Activated naive CD8-positive, alpha-beta T cell treated with anti-CD3 and anti-CD28 coated beads, Interleukin-2, amount 10 ng/mL, durations not matched to agents 7 days and 5 days (primary cell): ENCODE data around the gene NSUN3. TPM values are rescaled to one million over a fixed set of nuclear protein-coding genes. Genes with fewer than 3 reads are reported as not detected.
"Not testable (repeated sequence)": the region's sequence is repeated elsewhere in the genome, so short reads cannot be mapped to it uniquely, and the experiment has no call there.

ENCODE experiments used
- ATAC-seq: fragments of 150-1000 bp; cut with Tn5 transposase; one replicate; pipeline ENCODE4 v1.10.0; 2021; ENCODE audit warnings: low read depth, moderate library complexity
- POLR2A ChIA-PET: fragments of 350-600 bp; sonication (Branson Sonifier 250); formaldehyde crosslinking; loops from one replicate; lab custom pipeline; 2021; ENCODE audit warnings: antibody characterized with exemption; lab: Charles Lee
- DNase-seq: peaks from one replicate; pipeline ENCODE4 v3.0.0; 2021
- H3K27ac Mint-ChIP-seq: one replicate; pipeline ENCODE4 v1.8.0; 2022; ENCODE audit warnings: mild to moderate bottlenecking, mixed read lengths
- H3K27me3 Mint-ChIP-seq: one replicate; pipeline ENCODE4 v1.8.0; 2022; ENCODE audit warnings: mild to moderate bottlenecking, moderate library complexity, mixed read lengths
- H3K36me3 Mint-ChIP-seq: one replicate; pipeline ENCODE4 v1.8.0; 2021; ENCODE audit warnings: mild to moderate bottlenecking, mixed read lengths
- H3K4me1 Mint-ChIP-seq: one replicate; pipeline ENCODE4 v1.8.0; 2021; ENCODE audit warnings: mixed read lengths
- H3K4me3 Mint-ChIP-seq: one replicate; pipeline ENCODE4 v1.8.0; 2022; ENCODE audit warnings: mild to moderate bottlenecking, moderate library complexity, mixed read lengths
- H3K9me3 Mint-ChIP-seq: one replicate; pipeline ENCODE4 v1.8.0; 2021; ENCODE audit warnings: mixed read lengths
- total RNA-seq, 2 experiments: library from RNA; stranded (reverse); gene quantifications; one replicate each; pipeline ENCODE4 v1.2.3, GENCODE V29; 2021

NSUN3 gene
- total RNA-seq, 2 experiments from 2014 or later: 16.4 to 18.4 TPM

DNA sequence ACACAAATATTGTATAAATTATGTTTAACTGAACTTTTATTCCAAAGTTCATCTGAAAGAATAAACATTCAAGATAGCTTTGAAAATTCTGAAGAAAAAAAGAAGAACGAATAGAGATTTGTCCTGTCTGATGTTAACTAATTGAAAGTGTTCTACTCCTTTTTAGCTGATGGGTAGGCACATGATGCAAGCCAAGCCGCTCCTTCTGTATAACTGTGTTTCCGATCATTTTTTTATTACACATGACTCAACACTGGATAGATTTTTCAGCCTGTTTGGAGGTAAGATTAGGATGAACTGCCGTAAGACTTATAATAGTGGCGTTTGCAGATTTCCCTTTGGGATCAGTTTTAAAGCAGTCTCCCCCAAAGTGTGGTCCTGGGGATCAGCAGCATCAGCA is 19.0 kb downstream of the NSUN3 start:
- Mint-ChIP-seq H3K27ac (no peak overlapping the region), H3K9me3 (no peaks in the 10 kb centered on the region), H3K4me3 (no peak overlapping the region), H3K27me3 (no peaks in the 10 kb centered on the region), H3K36me3 (peaks cover 15% of the 10 kb centered on the region), H3K4me1 (peaks cover 18% of the 10 kb centered on the region)
- ATAC-seq (no peak), DNase-seq (no peak)
- POLR2A ChIA-PET: no interaction called here

DNA sequence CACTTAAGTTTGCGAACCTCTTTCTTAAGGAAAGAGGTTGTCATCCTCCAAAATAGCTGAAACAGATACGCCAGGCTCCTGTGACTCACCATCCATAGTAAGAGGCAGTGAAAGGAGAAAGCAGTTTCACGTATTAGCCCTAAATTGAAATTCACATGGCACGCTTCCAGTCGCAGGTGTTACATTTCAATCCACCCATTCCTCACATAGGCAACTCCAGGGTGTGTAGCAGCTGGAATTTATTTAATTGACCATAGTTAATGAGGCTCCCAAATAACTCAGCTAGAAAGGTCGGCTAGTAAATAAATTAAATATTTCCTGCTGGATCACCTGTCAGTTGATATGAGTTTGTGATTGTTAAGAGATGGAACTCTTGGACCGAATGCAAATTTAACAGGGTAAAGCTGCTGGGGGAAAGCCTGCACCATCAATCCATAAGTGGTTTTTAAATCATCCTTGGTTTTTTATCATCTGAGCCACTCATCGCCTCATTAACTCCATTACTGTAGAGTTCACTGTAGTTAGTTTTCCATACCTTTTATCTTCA is 19.6 kb downstream of the NSUN3 start:
- no peak overlapping the region for H3K4me3 Mint-ChIP-seq
- no peak for ATAC-seq
- H3K27ac Mint-ChIP-seq: no peak overlapping the region
- H3K4me1 Mint-ChIP-seq: peaks cover 18% of the 10 kb centered on the region
- H3K9me3 Mint-ChIP-seq: no peaks in the 10 kb centered on the region
- peaks cover 18% of the 10 kb centered on the region for H3K36me3 Mint-ChIP-seq
- no peak for DNase-seq
- POLR2A ChIA-PET: no interaction called here
- H3K27me3 Mint-ChIP-seq: no peaks in the 10 kb centered on the region

DNA sequence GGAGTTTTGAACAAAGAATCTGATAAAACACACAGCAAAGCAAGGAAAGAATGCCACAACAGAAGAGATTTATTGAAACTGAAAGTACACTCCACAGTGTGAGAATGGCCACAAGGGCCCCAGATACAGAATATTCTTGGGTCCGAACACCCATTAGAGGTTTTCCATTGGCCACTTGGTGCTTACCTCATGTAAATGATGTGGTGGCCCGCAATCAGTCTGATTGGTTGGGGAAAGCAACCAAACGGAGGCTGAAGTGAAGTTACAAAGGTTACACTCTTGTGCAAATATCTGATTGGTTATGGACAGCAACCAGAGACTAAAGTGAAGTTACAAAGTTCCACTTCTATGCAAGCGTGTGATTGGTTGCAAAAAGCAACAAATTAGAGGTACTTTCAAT is 20.4 kb downstream of the NSUN3 start:
- Mint-ChIP-seq H3K27ac (no peak overlapping the region), H3K36me3 (peaks cover 20% of the 10 kb centered on the region), H3K4me3 (peak overlapping the region; percentile 35), H3K4me1 (peaks cover 16% of the 10 kb centered on the region), H3K27me3 (no peaks in the 10 kb centered on the region), H3K9me3 (no peaks in the 10 kb centered on the region)
- DNase-seq: no peak
- ATAC-seq: peak; percentile 74
- POLR2A ChIA-PET: no interaction called here

DNA sequence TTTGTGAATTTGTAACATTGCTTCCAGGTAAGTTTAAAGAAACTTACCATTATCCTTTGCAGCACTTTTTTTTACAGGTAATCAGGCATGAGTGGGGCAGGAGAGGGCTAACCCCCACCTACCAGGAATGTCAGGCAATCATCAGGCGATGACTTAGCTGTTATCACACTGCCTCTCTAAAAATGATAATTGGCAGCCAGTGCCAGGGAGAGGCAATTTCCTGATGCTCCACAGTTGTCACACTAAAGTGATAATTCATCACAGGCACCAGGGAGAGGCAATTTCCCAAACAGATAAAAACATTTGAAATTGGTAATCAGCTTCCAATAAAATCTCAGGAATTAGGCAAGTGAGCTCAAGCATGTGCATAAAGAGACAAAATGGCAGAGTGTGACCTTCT is 26.3 kb downstream of the NSUN3 start:
- Mint-ChIP-seq H3K36me3 (peaks cover 33% of the 10 kb centered on the region), H3K4me3 (no peak overlapping the region), H3K27ac (peak overlapping the region; percentile 66), H3K4me1 (no peaks in the 10 kb centered on the region), H3K9me3 (peaks cover 1% of the 10 kb centered on the region), H3K27me3 (no peaks in the 10 kb centered on the region)
- ATAC-seq (no peak), DNase-seq (no peak)
- POLR2A ChIA-PET: no interaction called here

DNA sequence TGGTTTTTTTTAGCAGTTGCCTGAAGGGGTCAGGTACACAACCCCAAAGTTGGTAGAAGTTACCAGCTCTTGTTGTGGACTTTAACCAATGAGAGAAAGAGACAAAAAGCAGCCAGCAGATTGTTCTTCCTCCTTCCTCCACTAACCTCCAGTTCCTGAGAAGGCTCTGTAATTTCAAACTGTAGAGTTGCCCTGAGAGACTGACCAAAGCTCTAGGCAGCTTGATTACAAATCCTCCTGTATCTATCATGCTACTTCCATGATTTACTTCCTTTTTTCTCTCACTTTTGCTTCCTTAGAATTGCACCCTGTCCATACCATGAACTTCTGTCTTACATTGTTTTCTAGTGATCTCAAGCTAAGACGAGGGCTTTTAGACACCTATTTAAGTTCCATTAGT is 29.2 kb downstream of the NSUN3 start:
- Mint-ChIP-seq H3K4me3 (no peak overlapping the region), H3K27ac (no peak overlapping the region), H3K4me1 (no peaks in the 10 kb centered on the region), H3K36me3 (peaks cover 31% of the 10 kb centered on the region), H3K9me3 (peaks cover 1% of the 10 kb centered on the region), H3K27me3 (no peaks in the 10 kb centered on the region)
- no peak for ATAC-seq
- POLR2A ChIA-PET: no interaction called here
- DNase-seq: no peak

DNA sequence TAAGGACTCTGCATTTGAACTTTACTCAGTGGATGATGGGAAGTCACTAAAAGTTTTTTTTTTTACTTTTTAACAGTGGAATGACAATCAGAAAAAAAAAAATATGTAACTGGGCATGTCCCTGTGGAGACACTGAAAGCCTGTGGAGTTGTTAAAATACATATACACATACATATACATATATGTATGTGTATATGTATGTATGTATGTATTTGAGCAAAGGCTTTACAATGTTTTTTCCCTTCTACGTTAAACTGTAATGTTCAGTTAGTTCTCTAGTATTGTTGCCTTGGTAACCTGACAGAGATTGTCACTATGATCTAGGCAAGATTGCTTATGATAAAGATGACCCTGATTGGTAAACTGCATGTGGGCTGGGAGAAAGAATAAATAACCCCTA is 30.3 kb downstream of the NSUN3 start:
- Mint-ChIP-seq H3K9me3 (peaks cover 1% of the 10 kb centered on the region), H3K36me3 (peaks cover 24% of the 10 kb centered on the region), H3K4me1 (peaks cover 2% of the 10 kb centered on the region), H3K27ac (no peak overlapping the region), H3K27me3 (no peaks in the 10 kb centered on the region), H3K4me3 (no peak overlapping the region)
- POLR2A ChIA-PET: no interaction called here
- no peak for DNase-seq
- no peak for ATAC-seq

DNA sequence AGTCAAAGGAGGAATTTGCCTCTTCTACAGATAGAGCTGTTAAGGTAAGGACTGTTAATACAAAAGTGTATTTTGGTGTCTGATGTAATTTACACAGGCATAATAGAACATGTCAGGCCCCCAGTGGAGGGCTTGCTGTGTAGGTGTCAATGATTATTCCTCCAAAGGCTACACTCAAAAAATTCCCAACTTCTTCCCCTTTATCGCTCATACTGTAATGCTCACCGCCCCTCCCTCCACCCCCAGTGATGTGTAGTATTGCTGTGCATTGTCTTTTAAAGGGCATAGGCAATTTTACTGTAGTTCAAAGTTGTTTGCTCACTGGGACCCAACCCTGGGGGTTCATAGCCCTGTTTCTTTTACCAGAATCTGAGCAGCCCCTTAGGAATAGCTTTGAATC is 32.2 kb downstream of the NSUN3 start:
- H3K4me1 Mint-ChIP-seq: peaks cover 4% of the 10 kb centered on the region
- H3K36me3 Mint-ChIP-seq: peaks cover 11% of the 10 kb centered on the region
- H3K27me3 Mint-ChIP-seq: no peaks in the 10 kb centered on the region
- no peaks in the 10 kb centered on the region for H3K9me3 Mint-ChIP-seq
- ATAC-seq: no peak
- no peak overlapping the region for H3K4me3 Mint-ChIP-seq
- no peak for DNase-seq
- POLR2A ChIA-PET: no interaction called here
- H3K27ac Mint-ChIP-seq: no peak overlapping the region

DNA sequence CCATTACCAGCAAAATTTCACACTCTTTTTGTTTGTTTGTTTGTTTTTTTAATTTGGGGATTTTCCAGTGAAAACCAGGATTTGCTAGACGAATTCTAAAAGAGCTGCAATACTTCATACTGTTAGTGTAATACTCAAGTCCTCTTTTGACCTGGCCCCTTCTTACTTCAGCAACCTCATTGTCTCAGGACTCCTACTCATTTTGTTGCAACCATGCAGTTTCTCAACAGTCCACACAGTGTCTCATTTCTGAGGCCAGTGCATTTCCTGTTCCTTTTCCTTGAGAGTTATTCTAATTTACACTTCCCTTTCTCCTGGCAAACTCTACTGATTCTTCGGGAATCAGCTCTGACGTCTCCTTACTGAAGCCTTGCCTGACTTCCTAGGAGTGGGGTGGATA is 35.6 kb downstream of the NSUN3 start:
- no peak overlapping the region for H3K4me3 Mint-ChIP-seq
- no peaks in the 10 kb centered on the region for H3K27me3 Mint-ChIP-seq
- H3K4me1 Mint-ChIP-seq: peaks cover 4% of the 10 kb centered on the region
- DNase-seq (no peak), ATAC-seq (no peak)
- H3K9me3 Mint-ChIP-seq: no peaks in the 10 kb centered on the region
- POLR2A ChIA-PET: no interaction called here
- no peak overlapping the region for H3K27ac Mint-ChIP-seq
- H3K36me3 Mint-ChIP-seq: peaks cover 3% of the 10 kb centered on the region

DNA sequence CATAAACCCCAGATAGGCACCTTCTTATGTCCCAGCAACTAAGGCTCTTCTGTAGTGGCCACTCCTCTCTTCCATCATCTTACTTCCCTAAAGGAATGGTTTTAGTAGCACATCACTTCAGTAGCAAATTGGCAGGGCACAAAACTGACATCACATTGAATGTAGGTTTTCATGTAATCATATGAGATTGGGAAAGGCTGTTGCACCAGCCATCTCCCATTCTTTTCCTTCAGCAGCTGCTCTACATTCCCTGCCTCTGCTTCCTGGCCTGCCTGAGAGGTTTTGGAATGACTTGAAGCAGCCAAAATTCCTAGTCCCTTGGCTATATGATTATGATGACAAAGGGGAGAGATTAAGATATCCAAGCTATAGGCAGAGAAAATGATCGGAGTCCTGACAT is 36.5 kb downstream of the NSUN3 start:
- POLR2A ChIA-PET: no interaction called here
- Mint-ChIP-seq H3K4me3 (no peak overlapping the region), H3K27ac (no peak overlapping the region), H3K36me3 (peaks cover 3% of the 10 kb centered on the region), H3K9me3 (no peaks in the 10 kb centered on the region), H3K27me3 (no peaks in the 10 kb centered on the region), H3K4me1 (peaks cover 4% of the 10 kb centered on the region)
- DNase-seq (no peak), ATAC-seq (no peak)

DNA sequence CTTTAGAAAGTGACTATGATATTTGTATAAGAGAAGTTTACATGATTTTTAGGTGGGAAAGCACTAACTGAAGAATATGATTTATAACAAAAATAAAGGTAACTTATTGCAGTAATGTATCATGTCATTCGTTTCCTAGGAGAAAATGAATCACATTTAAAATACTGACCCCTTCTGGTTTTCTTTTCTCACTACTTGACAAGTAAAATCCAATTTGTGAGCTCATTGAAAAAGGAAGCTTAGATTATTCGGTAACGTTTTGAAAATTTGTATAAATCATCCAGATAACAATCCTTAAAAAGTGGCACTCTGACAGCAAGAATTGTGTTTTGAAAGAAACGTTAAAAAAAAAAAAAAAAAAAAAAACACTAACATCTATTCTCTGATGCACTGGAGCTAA is 39.0 kb downstream of the NSUN3 start:
- Mint-ChIP-seq H3K9me3 (no peaks in the 10 kb centered on the region), H3K36me3 (peaks cover 3% of the 10 kb centered on the region), H3K4me1 (peaks cover 4% of the 10 kb centered on the region), H3K4me3 (no peak overlapping the region), H3K27me3 (no peaks in the 10 kb centered on the region), H3K27ac (no peak overlapping the region)
- DNase-seq (no peak), ATAC-seq (no peak)
- POLR2A ChIA-PET: no interaction called here

DNA sequence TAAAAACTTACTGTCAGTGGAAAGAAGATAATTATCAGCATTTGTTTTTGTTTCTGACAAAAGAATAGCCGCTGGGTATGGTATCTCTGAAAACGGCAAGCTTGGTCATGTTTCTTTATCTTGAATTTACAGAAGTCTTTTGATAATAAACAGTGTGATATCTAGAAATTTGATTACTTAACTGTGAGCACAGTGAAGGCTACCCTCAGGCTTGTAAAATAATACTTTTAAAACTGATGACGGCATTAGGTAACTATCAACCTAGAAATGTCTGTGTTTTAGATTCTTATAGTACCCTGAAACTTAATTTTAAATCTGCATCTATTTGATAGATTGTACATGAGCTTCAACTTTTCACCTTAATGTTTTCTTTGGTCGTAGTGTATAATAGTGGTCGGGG is 43.4 kb downstream of the NSUN3 start:
- DNase-seq (no peak), ATAC-seq (no peak)
- no peak overlapping the region for H3K27ac Mint-ChIP-seq
- H3K4me1 Mint-ChIP-seq: no peaks in the 10 kb centered on the region
- H3K4me3 Mint-ChIP-seq: no peak overlapping the region
- POLR2A ChIA-PET: no interaction called here
- peaks cover 3% of the 10 kb centered on the region for H3K36me3 Mint-ChIP-seq
- H3K27me3 Mint-ChIP-seq: no peaks in the 10 kb centered on the region
- H3K9me3 Mint-ChIP-seq: no peaks in the 10 kb centered on the region

DNA sequence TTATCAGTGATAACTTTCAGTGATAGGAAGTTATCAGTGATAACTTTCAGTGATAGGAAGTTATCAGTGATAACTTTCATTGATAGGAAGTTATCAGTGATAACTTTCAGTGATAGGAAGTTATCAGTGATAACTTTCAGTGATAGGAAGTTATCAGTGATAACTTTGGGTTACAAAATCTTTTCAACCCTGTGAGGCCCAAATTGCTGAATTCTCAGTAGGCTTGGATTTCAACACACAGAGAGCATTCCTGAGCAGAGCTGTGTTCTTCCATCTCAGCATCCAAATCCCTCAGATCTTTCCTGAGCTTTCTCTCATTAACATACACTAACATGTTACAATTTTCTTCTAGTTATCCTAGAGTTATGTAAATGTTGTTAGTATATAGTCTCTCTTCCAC is 47.4 kb downstream of the NSUN3 start:
- H3K36me3 Mint-ChIP-seq, POLR2A ChIA-PET, H3K4me1 Mint-ChIP-seq, DNase-seq, H3K9me3 Mint-ChIP-seq, ATAC-seq, H3K27ac Mint-ChIP-seq, H3K27me3 Mint-ChIP-seq, H3K4me3 Mint-ChIP-seq: not testable (repeated sequence)

DNA sequence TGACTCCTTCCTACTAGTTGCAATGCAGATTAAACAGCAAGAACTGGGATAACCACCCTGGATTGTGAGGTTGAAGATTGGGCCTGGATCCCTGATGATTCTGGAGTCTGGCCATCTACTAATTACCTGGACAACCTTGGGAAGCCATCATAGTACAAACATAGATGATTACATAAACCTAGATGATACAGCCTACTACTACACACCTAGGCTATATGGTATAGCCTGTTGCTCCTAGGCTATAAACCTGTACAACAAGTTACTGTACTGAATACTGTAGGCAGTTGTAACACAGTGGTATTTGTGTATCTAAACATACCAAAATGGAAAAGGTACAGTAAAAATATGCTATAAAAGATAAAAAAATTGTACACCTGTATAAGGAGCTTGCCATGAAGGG is 48.0 kb downstream of the NSUN3 start:
- no peak for ATAC-seq
- no peaks in the 10 kb centered on the region for H3K9me3 Mint-ChIP-seq

DNA sequence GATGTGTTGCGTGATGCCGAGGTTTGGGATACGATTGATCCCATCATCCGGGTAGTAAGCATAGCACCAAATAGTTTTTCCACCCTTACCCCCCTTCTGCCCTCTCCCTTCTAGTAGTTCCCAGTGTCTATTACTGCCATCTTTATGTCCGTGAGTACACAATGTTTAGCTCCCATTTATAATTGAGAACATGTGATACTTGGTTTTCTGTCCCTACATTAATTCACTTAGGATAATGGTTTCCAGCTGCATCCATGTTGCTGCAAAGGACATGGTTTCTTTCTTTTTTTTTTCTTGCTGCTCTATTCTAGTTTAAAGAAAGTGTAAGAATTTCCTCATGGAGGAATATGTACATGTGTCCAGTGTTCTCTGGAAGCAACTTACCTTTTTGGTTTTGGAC is 51.8 kb downstream of the NSUN3 start:
- DNase-seq (no peak), ATAC-seq (no peak)
- POLR2A ChIA-PET: no interaction called here
- Mint-ChIP-seq H3K36me3 (peaks cover 10% of the 10 kb centered on the region), H3K9me3 (no peaks in the 10 kb centered on the region), H3K4me1 (peaks cover 2% of the 10 kb centered on the region), H3K4me3 (no peak overlapping the region), H3K27ac (no peak overlapping the region), H3K27me3 (no peaks in the 10 kb centered on the region)

More for the DNA sequence above, 48.0 kb downstream of the NSUN3 start:
- POLR2A ChIA-PET: no interaction called here
- peaks cover 8% of the 10 kb centered on the region for H3K36me3 Mint-ChIP-seq
- peaks cover 2% of the 10 kb centered on the region for H3K4me1 Mint-ChIP-seq
- H3K4me3 Mint-ChIP-seq: no peak overlapping the region
- H3K27ac Mint-ChIP-seq: no peak overlapping the region
- DNase-seq: no peak
- no peaks in the 10 kb centered on the region for H3K27me3 Mint-ChIP-seq

DNA sequence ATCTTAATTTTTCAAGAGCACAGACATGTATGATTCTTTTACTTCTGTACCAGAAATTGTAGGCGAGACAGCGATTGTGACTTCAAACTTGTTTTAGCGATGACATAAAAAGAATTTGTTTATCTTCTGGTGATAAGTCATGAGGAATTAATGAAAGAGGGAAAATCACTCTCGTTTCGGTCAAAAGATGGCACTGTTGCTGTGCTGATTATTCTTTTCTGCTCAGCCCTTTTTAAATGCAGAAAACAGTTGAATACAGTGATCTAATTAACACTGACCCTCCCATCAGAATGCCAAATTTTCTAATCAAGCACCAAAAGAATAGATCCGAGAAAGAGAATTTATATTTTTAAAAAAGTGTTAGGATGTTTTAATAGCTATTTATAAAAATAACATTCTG is 52.6 kb downstream of the NSUN3 start:
- Mint-ChIP-seq H3K4me3 (no peak overlapping the region), H3K4me1 (peaks cover 2% of the 10 kb centered on the region), H3K36me3 (peaks cover 9% of the 10 kb centered on the region), H3K27ac (no peak overlapping the region), H3K9me3 (no peaks in the 10 kb centered on the region), H3K27me3 (no peaks in the 10 kb centered on the region)
- DNase-seq (no peak), ATAC-seq (no peak)
- POLR2A ChIA-PET: no interaction called here
